ENCODE results near the gene ADAMTSL1.

Gene ADAMTSL1

GRCh38 chr9:18824095-18824666, 350.2 kb downstream of the ADAMTSL1 start:
- no peak for TF ChIP-seq SPI1 (IDR thresholded peaks at IDR 0.05; ENCODE audit: borderline replicate concordance, low read depth)
- no peak for TF ChIP-seq POLR2AphosphoS5 (IDR thresholded peaks at IDR 0.05; ENCODE audit: low read depth)
- DNase-seq (ENCODE audit: low read depth in 1 of 2, low spot score in 1 of 2), result no peak
- no peaks in the 10 kb centered on the region for H3K27me3 ChIP-seq (ENCODE audit: insufficient read depth, poor library complexity, severe bottlenecking)
- no peak overlapping the region for H3K27ac ChIP-seq (replicated peaks)
- no peak overlapping the region for H3K4me3 ChIP-seq (replicated peaks; ENCODE audit: insufficient read depth, low read length)

- no peak overlapping the region for H3K27ac ChIP-seq (replicated peaks)
- TF ChIP-seq GABPA (IDR thresholded peaks at IDR 0.05; ENCODE audit: low read depth), result no peak
- no peak for TF ChIP-seq POLR2AphosphoS5 (IDR thresholded peaks at IDR 0.05; ENCODE audit: low read depth)
- no peak for TF ChIP-seq SPI1 (IDR thresholded peaks at IDR 0.05; ENCODE audit: borderline replicate concordance, low read depth)
- no peak for TF ChIP-seq CTCF (IDR thresholded peaks at IDR 0.05; ENCODE audit: insufficient read depth, low read length)
- no peak for TF ChIP-seq REST (IDR thresholded peaks at IDR 0.05; ENCODE audit: insufficient replicate concordance, low read depth)
- no peak for DNase-seq (ENCODE audit: low read depth in 1 of 2, low spot score in 1 of 2)
- H3K4me3 ChIP-seq (replicated peaks; ENCODE audit: insufficient read depth, low read length), result no peak overlapping the region
- H3K27me3 ChIP-seq (ENCODE audit: insufficient read depth, poor library complexity, severe bottlenecking), result no peaks in the 10 kb centered on the region
Observed at GRCh38 chr9:18825656-18826170, 351.8 kb downstream of the ADAMTSL1 start.

- Histone ChIP-seq H3K27ac (replicated peaks) (no peak overlapping the region), H3K27me3 (ENCODE audit: insufficient read depth, poor library complexity, severe bottlenecking) (no peaks in the 10 kb centered on the region), H3K4me3 (replicated peaks; ENCODE audit: insufficient read depth, low read length) (no peak overlapping the region)
- TF ChIP-seq SPI1 (IDR thresholded peaks at IDR 0.05; ENCODE audit: borderline replicate concordance, low read depth) (no peak), REST (IDR thresholded peaks at IDR 0.05; ENCODE audit: insufficient replicate concordance, low read depth) (no peak), POLR2AphosphoS5 (IDR thresholded peaks at IDR 0.05; ENCODE audit: low read depth) (no peak), GABPA (IDR thresholded peaks at IDR 0.05; ENCODE audit: low read depth) (no peak), CTCF (IDR thresholded peaks at IDR 0.05; ENCODE audit: insufficient read depth, low read length) (no peak)
- no peak for DNase-seq (ENCODE audit: low read depth in 1 of 2, low spot score in 1 of 2)
Observed at GRCh38 chr9:18826248-18826647, 352.3 kb downstream of the ADAMTSL1 start.

- Histone ChIP-seq H3K4me3 (replicated peaks; ENCODE audit: insufficient read depth, low read length) (no peak overlapping the region), H3K27ac (replicated peaks) (no peak overlapping the region), H3K27me3 (ENCODE audit: insufficient read depth, poor library complexity, severe bottlenecking) (no peaks in the 10 kb centered on the region)
- no peak for DNase-seq (ENCODE audit: low read depth in 1 of 2, low spot score in 1 of 2)
- TF ChIP-seq POLR2AphosphoS5 (IDR thresholded peaks at IDR 0.05; ENCODE audit: low read depth), result no peak
- TF ChIP-seq REST (IDR thresholded peaks at IDR 0.05; ENCODE audit: insufficient replicate concordance, low read depth), result no peak
- TF ChIP-seq GABPA (IDR thresholded peaks at IDR 0.05; ENCODE audit: low read depth), result no peak
- TF ChIP-seq CTCF (IDR thresholded peaks at IDR 0.05; ENCODE audit: insufficient read depth, low read length), result no peak
- no peak for TF ChIP-seq SPI1 (IDR thresholded peaks at IDR 0.05; ENCODE audit: borderline replicate concordance, low read depth)
Observed at GRCh38 chr9:18829066-18829465, 355.1 kb downstream of the ADAMTSL1 start.

Data from HL-60 (cell line).